Measurements from ENCODE around the gene CCDC175.

Gene CCDC175

GRCh38 chr14:59520224-59520623 lies 56.4 kb downstream of the CCDC175 start:
- Histone ChIP-seq H3K27ac (replicated peaks) (no peak overlapping the region), H3K4me3 (replicated peaks; ENCODE audit: insufficient read depth, low read length) (no peak overlapping the region), H3K27me3 (ENCODE audit: insufficient read depth, poor library complexity, severe bottlenecking) (no peaks in the 10 kb centered on the region)
- TF ChIP-seq GABPA (IDR thresholded peaks at IDR 0.05; ENCODE audit: low read depth) (no peak), CTCF (IDR thresholded peaks at IDR 0.05; ENCODE audit: insufficient read depth, low read length) (no peak), REST (IDR thresholded peaks at IDR 0.05; ENCODE audit: insufficient replicate concordance, low read depth) (no peak), SPI1 (IDR thresholded peaks at IDR 0.05; ENCODE audit: borderline replicate concordance, low read depth) (no peak), POLR2AphosphoS5 (IDR thresholded peaks at IDR 0.05; ENCODE audit: low read depth) (no peak)
- no peak for DNase-seq (ENCODE audit: low read depth in 1 of 2, low spot score in 1 of 2)

- Histone ChIP-seq H3K27me3 (ENCODE audit: insufficient read depth, poor library complexity, severe bottlenecking) (peaks cover 2% of the 10 kb centered on the region), H3K4me3 (replicated peaks; ENCODE audit: insufficient read depth, low read length) (no peak overlapping the region), H3K27ac (replicated peaks) (no peak overlapping the region)
- DNase-seq (ENCODE audit: low read depth in 1 of 2, low spot score in 1 of 2), result no peak
- TF ChIP-seq SPI1 (IDR thresholded peaks at IDR 0.05; ENCODE audit: borderline replicate concordance, low read depth) (no peak), GABPA (IDR thresholded peaks at IDR 0.05; ENCODE audit: low read depth) (no peak), REST (IDR thresholded peaks at IDR 0.05; ENCODE audit: insufficient replicate concordance, low read depth) (no peak), CTCF (IDR thresholded peaks at IDR 0.05; ENCODE audit: insufficient read depth, low read length) (no peak), POLR2AphosphoS5 (IDR thresholded peaks at IDR 0.05; ENCODE audit: low read depth) (no peak)
These were observed 64.6 kb downstream of the CCDC175 start for GRCh38 chr14:59511916-59512575.

- Histone ChIP-seq H3K27me3 (ENCODE audit: insufficient read depth, poor library complexity, severe bottlenecking) (peaks cover 2% of the 10 kb centered on the region), H3K4me3 (replicated peaks; ENCODE audit: insufficient read depth, low read length) (no peak overlapping the region), H3K27ac (replicated peaks) (no peak overlapping the region)
- TF ChIP-seq SPI1 (IDR thresholded peaks at IDR 0.05; ENCODE audit: borderline replicate concordance, low read depth) (no peak), CTCF (IDR thresholded peaks at IDR 0.05; ENCODE audit: insufficient read depth, low read length) (no peak), REST (IDR thresholded peaks at IDR 0.05; ENCODE audit: insufficient replicate concordance, low read depth) (no peak), GABPA (IDR thresholded peaks at IDR 0.05; ENCODE audit: low read depth) (no peak)
- no peak for DNase-seq (ENCODE audit: low read depth in 1 of 2, low spot score in 1 of 2)
These were observed 65.6 kb downstream of the CCDC175 start for GRCh38 chr14:59510966-59511365.

All from HL-60 (cell line).